Activated naive CD8-positive, alpha-beta T cell (primary cell): Measurements from ENCODE around the gene FERMT2.

Source experiments
- H3K27ac Mint-ChIP-seq: one replicate; pipeline ENCODE4 v1.8.0; 2021; ENCODE audit warnings: mixed read lengths
- H3K27me3 Mint-ChIP-seq: one replicate; pipeline ENCODE4 v1.8.0; 2021; ENCODE audit warnings: mixed read lengths
- H3K36me3 Mint-ChIP-seq: one replicate; pipeline ENCODE4 v1.8.0; 2021; ENCODE audit warnings: mixed read lengths
- H3K4me1 Mint-ChIP-seq: one replicate; pipeline ENCODE4 v1.8.0; 2021; ENCODE audit warnings: low read depth, mixed read lengths
- H3K4me3 Mint-ChIP-seq: one replicate; pipeline ENCODE4 v1.8.0; 2021; ENCODE audit warnings: mild to moderate bottlenecking, mixed read lengths
- H3K9me3 Mint-ChIP-seq: one replicate; pipeline ENCODE4 v1.8.0; 2021; ENCODE audit warnings: low read depth, mixed read lengths

FERMT2 gene

GRCh38 chr14:52848626-52849025 lies 102.2 kb downstream of the FERMT2 start:
- H3K36me3 Mint-ChIP-seq = peaks cover 6% of the 10 kb centered on the region
- no peaks in the 10 kb centered on the region for H3K9me3 Mint-ChIP-seq
- no peak overlapping the region for H3K27ac Mint-ChIP-seq
- H3K27me3 Mint-ChIP-seq = no peaks in the 10 kb centered on the region
- H3K4me1 Mint-ChIP-seq = no peaks in the 10 kb centered on the region
- no peak overlapping the region for H3K4me3 Mint-ChIP-seq

GRCh38 chr14:52846591-52846990 lies 104.3 kb downstream of the FERMT2 start:
- H3K4me1 Mint-ChIP-seq = no peaks in the 10 kb centered on the region
- no peak overlapping the region for H3K27ac Mint-ChIP-seq
- H3K4me3 Mint-ChIP-seq = no peak overlapping the region
- H3K36me3 Mint-ChIP-seq = no peaks in the 10 kb centered on the region
- H3K9me3 Mint-ChIP-seq = no peaks in the 10 kb centered on the region
- no peaks in the 10 kb centered on the region for H3K27me3 Mint-ChIP-seq

DNA sequence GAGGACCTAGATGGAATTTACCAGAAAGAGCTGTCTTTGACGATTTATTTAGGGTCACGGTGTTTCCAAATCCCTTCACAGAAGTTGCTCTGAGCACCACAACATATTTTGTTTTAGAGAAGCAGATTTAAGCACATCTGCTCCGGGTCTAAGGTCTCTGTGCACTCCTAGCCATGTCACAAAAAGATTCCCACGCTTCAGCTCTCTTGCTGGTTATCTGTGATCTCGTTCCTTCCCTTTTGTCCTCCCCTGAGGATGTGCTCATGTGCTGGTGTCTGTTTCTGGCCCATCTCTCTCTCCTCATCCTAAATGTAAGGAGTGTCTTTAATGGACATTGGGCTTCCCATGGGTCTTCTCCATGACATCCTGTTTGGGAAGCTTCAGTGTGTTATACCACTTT lies 105.8 kb downstream of the FERMT2 start:
- Mint-ChIP-seq H3K4me3 (no peak overlapping the region), H3K4me1 (no peaks in the 10 kb centered on the region), H3K27me3 (no peaks in the 10 kb centered on the region), H3K27ac (no peak overlapping the region), H3K36me3 (no peaks in the 10 kb centered on the region), H3K9me3 (no peaks in the 10 kb centered on the region)

DNA sequence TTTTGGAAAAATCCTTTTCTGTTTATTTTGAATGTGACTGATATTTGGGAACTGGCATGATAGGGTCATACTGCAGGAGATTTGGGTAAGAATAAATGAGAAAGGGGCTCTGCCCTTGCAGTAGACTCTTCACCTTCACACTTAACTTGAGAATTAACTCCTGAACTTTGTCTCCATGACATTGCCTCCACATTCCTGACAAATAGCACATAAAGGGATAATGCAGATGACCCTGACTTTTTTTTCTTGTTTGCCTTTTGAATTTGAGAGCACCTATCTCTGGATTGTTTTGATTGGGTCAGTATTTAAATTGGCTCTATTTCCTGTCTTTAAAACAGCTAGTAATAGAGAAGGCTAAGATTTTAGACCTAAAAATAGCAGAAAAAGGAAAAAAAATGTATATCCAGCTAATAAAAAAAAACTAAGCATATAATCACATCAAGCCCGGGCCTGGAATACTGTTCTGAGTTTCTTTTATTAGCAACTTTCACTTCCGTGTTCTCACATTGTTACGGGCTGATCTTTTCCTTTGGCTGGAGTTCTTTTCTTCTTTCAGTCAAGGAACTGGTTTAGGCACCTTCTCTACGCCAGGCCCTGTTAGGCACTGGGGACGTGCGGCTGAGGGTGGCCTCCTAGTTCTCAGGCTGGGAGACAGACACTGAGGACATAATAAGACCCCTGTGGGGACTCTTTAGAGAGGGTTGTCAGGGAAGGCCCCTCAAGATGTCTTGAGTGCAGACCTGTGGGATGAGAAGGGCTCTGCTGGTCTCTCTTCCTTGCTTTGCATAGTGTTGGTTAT lies 106.4 kb downstream of the FERMT2 start:
- Mint-ChIP-seq H3K36me3 (no peaks in the 10 kb centered on the region), H3K27ac (no peak overlapping the region), H3K4me3 (no peak overlapping the region), H3K4me1 (no peaks in the 10 kb centered on the region), H3K27me3 (no peaks in the 10 kb centered on the region), H3K9me3 (no peaks in the 10 kb centered on the region)

DNA sequence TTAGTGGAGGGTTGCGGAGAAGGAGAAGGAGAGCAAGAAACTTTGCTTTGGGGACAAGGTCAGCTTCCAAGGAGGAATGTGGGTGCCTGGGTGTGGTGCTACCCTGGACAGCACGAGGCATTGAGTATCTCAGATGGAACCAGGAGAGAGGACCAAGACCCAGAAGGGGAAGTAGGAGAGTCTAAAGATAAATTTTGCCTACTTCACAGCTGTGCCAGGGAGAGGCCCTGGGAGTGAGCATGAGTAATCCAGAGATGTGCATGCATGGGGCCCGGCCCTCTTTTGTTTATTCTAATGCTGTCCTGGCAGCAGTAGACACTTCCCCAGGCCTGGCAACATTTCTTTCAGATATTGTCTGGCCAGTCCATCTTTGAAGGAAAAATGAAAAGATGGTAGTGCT lies 110.0 kb downstream of the FERMT2 start:
- Mint-ChIP-seq H3K36me3 (no peaks in the 10 kb centered on the region), H3K9me3 (no peaks in the 10 kb centered on the region), H3K27me3 (no peaks in the 10 kb centered on the region), H3K4me3 (no peak overlapping the region), H3K4me1 (no peaks in the 10 kb centered on the region), H3K27ac (no peak overlapping the region)

DNA sequence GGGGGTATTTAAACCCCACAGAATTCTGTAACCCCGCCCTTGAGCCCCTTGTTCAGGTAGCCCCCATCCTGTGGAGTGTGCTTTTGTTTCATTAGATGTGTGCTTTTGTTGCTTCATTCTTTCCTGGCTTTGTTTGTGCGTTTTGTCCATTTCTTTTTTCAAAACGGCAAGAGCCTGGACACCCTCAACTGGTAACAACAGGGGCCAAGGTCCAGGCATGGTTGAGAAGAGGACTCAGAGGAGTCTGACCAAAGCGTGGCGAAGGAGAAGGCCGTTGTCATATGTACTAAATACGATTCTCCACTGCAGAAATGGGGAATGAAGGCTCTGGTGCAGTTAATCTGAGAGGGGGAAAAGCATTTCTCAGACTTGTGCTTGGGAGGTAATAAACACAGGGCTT lies 113.4 kb downstream of the FERMT2 start:
- H3K27ac Mint-ChIP-seq = no peak overlapping the region
- no peaks in the 10 kb centered on the region for H3K27me3 Mint-ChIP-seq
- no peaks in the 10 kb centered on the region for H3K4me1 Mint-ChIP-seq
- H3K36me3 Mint-ChIP-seq = no peaks in the 10 kb centered on the region
- no peaks in the 10 kb centered on the region for H3K9me3 Mint-ChIP-seq
- no peak overlapping the region for H3K4me3 Mint-ChIP-seq

- H3K9me3 Mint-ChIP-seq = no peaks in the 10 kb centered on the region
- no peaks in the 10 kb centered on the region for H3K36me3 Mint-ChIP-seq
- no peak overlapping the region for H3K4me3 Mint-ChIP-seq
- H3K27me3 Mint-ChIP-seq = no peaks in the 10 kb centered on the region
- H3K4me1 Mint-ChIP-seq = no peaks in the 10 kb centered on the region
- no peak overlapping the region for H3K27ac Mint-ChIP-seq
Measured at GRCh38 chr14:52836063-52836462, 114.8 kb downstream of the FERMT2 start.

DNA sequence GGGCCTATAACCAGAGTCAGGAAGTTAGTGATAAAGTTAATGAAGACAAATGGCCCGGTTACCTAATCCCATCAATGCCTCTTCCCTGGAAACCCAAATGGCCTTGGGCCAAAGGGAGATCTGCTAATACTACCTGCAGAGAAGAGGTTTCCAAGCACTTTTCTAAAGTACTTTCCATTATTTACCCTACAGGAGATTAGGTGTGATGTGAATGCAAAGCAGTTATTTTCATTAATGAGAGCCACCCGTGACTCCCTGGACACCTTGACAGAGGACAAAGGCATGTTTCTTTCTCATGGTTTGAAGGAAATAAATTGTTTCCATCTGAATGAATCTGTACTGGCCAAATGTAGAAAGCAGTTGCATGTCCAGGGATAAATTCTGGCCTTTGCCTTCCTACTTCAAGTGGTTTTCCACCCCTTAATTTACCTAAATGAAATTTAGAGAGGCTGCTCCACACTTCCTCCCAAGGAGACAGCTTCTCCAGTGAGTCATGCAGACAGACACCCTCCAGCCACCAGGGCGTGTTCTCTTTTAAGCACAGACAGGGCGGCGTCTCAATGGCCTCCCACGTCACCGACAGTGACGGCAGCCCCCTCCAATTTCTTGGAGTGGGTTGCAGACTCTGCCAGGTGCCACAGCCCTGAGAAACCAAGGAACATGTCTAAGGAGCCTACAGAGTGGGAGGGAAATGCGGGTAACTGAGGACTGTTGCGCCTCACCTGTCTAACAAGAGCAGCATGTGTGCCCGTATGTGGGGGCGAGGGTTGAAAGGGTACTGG lies 115.5 kb downstream of the FERMT2 start:
- H3K27me3 Mint-ChIP-seq = no peaks in the 10 kb centered on the region
- H3K36me3 Mint-ChIP-seq = no peaks in the 10 kb centered on the region
- H3K9me3 Mint-ChIP-seq = no peaks in the 10 kb centered on the region
- H3K27ac Mint-ChIP-seq = no peak overlapping the region
- H3K4me1 Mint-ChIP-seq = no peaks in the 10 kb centered on the region
- H3K4me3 Mint-ChIP-seq = no peak overlapping the region

DNA sequence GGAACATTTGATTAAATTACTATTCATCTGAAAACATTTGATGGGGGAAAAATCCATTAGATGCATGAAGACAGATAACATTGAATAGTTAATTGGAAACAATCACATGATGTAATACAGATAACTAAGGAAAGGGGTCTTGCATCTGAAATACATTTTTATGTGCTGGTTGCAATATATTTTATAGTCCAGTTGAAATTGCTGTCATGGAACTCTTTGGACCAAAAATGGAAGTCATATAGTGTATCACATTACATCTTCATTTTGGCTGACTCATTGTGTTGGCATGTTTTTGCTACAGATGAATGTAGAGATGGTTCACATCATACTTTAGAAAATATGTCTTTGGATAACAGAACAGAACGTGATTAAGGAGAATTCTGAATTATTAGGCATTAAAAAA lies 116.4 kb downstream of the FERMT2 start:
- H3K9me3 Mint-ChIP-seq = no peaks in the 10 kb centered on the region
- H3K27me3 Mint-ChIP-seq = no peaks in the 10 kb centered on the region
- H3K4me1 Mint-ChIP-seq = no peaks in the 10 kb centered on the region
- no peak overlapping the region for H3K4me3 Mint-ChIP-seq
- H3K36me3 Mint-ChIP-seq = no peaks in the 10 kb centered on the region
- H3K27ac Mint-ChIP-seq = no peak overlapping the region

GRCh38 chr14:52833891-52834290 lies 117.0 kb downstream of the FERMT2 start:
- no peak overlapping the region for H3K27ac Mint-ChIP-seq
- H3K9me3 Mint-ChIP-seq = no peaks in the 10 kb centered on the region
- H3K4me1 Mint-ChIP-seq = no peaks in the 10 kb centered on the region
- no peaks in the 10 kb centered on the region for H3K36me3 Mint-ChIP-seq
- no peak overlapping the region for H3K4me3 Mint-ChIP-seq
- H3K27me3 Mint-ChIP-seq = no peaks in the 10 kb centered on the region

- Mint-ChIP-seq H3K9me3 (no peaks in the 10 kb centered on the region), H3K27me3 (peaks cover under 1% of the 10 kb centered on the region), H3K36me3 (no peaks in the 10 kb centered on the region), H3K4me3 (no peak overlapping the region), H3K27ac (no peak overlapping the region), H3K4me1 (no peaks in the 10 kb centered on the region)
Measured at GRCh38 chr14:52829527-52830185, 121.2 kb downstream of the FERMT2 start.

DNA sequence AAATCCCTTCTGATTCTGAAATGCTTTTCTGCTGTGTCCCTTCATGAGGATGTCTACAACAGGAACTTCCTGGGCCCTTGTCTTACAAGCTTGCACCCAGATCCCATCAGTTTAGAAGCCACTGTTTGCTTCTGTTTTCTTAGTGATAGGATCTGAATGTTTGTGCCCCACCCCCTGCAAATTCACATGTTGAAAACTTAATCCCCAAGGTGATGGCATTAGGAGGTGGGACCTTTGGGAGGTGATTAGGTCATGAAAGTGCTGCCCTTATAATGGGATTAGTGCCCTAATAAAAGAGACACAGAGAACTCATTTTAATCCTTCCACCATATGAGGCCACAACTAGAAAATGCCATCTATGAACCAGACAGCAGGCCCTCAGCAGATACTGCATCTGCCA lies 123.4 kb downstream of the FERMT2 start:
- no peak overlapping the region for H3K4me3 Mint-ChIP-seq
- H3K4me1 Mint-ChIP-seq = no peaks in the 10 kb centered on the region
- H3K36me3 Mint-ChIP-seq = no peaks in the 10 kb centered on the region
- peaks cover 4% of the 10 kb centered on the region for H3K27me3 Mint-ChIP-seq
- no peak overlapping the region for H3K27ac Mint-ChIP-seq
- no peaks in the 10 kb centered on the region for H3K9me3 Mint-ChIP-seq

DNA sequence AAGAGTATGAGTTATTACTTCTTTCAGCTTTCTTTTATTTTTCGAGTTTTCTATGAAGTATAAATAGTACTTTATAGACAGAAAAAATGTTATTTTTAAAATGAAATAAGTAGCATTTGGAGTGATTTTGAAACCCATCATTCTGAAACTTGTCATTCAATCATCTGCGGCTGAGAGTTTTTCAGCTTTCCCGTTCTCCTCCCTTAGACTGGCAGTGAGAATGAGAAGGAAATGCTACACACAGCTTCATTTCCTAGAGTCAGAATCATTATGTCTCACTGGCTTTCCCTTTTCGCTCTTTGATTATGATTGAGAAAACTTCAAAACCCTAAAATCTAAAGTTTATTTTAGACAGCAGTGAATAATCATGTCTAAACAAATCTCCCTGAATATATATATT lies 125.8 kb downstream of the FERMT2 start:
- Mint-ChIP-seq H3K36me3 (no peaks in the 10 kb centered on the region), H3K4me1 (no peaks in the 10 kb centered on the region), H3K27me3 (peaks cover 5% of the 10 kb centered on the region), H3K27ac (no peak overlapping the region), H3K4me3 (no peak overlapping the region), H3K9me3 (no peaks in the 10 kb centered on the region)

DNA sequence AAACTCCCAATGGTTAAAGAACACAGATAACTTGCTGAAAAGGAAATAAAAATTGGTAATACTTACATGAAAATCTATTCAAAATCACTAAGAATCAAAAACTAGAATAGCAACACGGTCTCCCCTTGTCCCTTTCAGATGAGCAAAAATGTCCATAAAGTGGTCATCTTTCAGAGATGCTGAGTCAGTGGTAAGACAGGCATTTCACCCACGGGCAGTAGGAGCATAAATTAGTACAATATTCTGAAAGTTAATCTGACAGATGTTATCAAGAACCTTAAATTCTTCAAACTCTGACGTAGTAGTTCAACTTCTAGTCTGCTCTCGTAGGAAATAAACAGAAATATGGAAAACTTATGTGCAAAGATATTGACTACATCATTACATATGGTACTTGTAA lies 126.4 kb downstream of the FERMT2 start:
- H3K27ac Mint-ChIP-seq = no peak overlapping the region
- peaks cover 5% of the 10 kb centered on the region for H3K27me3 Mint-ChIP-seq
- H3K9me3 Mint-ChIP-seq = no peaks in the 10 kb centered on the region
- H3K36me3 Mint-ChIP-seq = no peaks in the 10 kb centered on the region
- no peak overlapping the region for H3K4me3 Mint-ChIP-seq
- no peaks in the 10 kb centered on the region for H3K4me1 Mint-ChIP-seq

GRCh38 chr14:52821805-52822250 lies 129.0 kb downstream of the FERMT2 start:
- H3K27ac Mint-ChIP-seq = no peak overlapping the region
- H3K9me3 Mint-ChIP-seq = no peaks in the 10 kb centered on the region
- peaks cover 5% of the 10 kb centered on the region for H3K27me3 Mint-ChIP-seq
- no peak overlapping the region for H3K4me3 Mint-ChIP-seq
- no peaks in the 10 kb centered on the region for H3K36me3 Mint-ChIP-seq
- H3K4me1 Mint-ChIP-seq = no peaks in the 10 kb centered on the region
